Myometrial cell (primary cell): ENCODE measurements around the gene TPX2. TPM values are rescaled to one million over a fixed set of nuclear protein-coding genes. Genes with fewer than 3 reads are reported as not detected.

Experiments
- total RNA-seq: library from RNA; depleted of rRNA; stranded (reverse); fragments of >200 nt; gene quantifications from 2 replicates; pipeline ENCODE4 v1.2.3, GENCODE V29; 2015

The TPX2 gene, protein sequence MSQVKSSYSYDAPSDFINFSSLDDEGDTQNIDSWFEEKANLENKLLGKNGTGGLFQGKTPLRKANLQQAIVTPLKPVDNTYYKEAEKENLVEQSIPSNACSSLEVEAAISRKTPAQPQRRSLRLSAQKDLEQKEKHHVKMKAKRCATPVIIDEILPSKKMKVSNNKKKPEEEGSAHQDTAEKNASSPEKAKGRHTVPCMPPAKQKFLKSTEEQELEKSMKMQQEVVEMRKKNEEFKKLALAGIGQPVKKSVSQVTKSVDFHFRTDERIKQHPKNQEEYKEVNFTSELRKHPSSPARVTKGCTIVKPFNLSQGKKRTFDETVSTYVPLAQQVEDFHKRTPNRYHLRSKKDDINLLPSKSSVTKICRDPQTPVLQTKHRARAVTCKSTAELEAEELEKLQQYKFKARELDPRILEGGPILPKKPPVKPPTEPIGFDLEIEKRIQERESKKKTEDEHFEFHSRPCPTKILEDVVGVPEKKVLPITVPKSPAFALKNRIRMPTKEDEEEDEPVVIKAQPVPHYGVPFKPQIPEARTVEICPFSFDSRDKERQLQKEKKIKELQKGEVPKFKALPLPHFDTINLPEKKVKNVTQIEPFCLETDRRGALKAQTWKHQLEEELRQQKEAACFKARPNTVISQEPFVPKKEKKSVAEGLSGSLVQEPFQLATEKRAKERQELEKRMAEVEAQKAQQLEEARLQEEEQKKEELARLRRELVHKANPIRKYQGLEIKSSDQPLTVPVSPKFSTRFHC
- total RNA-seq, result 88.2 and 108 TPM in 2 replicates

GRCh38 chr20:31738729-31739549 lies at the start of gene TPX2:
TPX2 (plus strand) TSS chr20:31739290; CDS start chr20:31757477, 18,187 bp downstream.

GRCh38 chr20:31722257-31723068 lies 16.6 kb upstream of the TPX2 start, which contains the start of gene BCL2L1:
BCL2L1 (minus strand) TSS chr20:31722868; CDS start chr20:31722218, 650 bp downstream.

GRCh38 chr20:31819083-31819784 lies 80.1 kb downstream of the TPX2 start, which contains the start of gene MYLK2:
MYLK2 (plus strand) TSS chr20:31819356; CDS start chr20:31819581, 225 bp downstream.

GRCh38 chr20:31845300-31845863 lies 106.3 kb downstream of the TPX2 start, which contains the start of gene FOXS1:
FOXS1 (minus strand) TSS chr20:31845604; CDS start chr20:31845542, 62 bp downstream.

Other genes with a start within 250 kb of the TPX2 start
- 76.9 and 84.2 TPM in 2 replicates for gene HM13, start 224.8 kb upstream of the TPX2 start, total RNA-seq
- 151 and 221 TPM in 2 replicates for gene ID1, start 134.0 kb upstream of the TPX2 start, total RNA-seq
- gene COX4I2, start 101.4 kb upstream of the TPX2 start, total RNA-seq, result not detected in 2 replicates
- 125 and 131 TPM in 2 replicates for gene BCL2L1, start 16.4 kb upstream of the TPX2 start, total RNA-seq
- gene MYLK2, start 80.1 kb downstream of the TPX2 start, total RNA-seq, result 0.18 TPM in 1 of 2 replicates, not detected in the other
- not detected in 2 replicates for gene FOXS1, start 106.3 kb downstream of the TPX2 start, total RNA-seq
- not detected in 2 replicates for gene DUSP15, start 131.2 kb downstream of the TPX2 start, total RNA-seq
- not detected in 2 replicates for gene TTLL9, start 131.3 kb downstream of the TPX2 start, total RNA-seq
- gene PDRG1, start 212.8 kb downstream of the TPX2 start, total RNA-seq, result 7.8 and 8.4 TPM in 2 replicates
- not detected in 2 replicates for gene XKR7, start 228.9 kb downstream of the TPX2 start, total RNA-seq